A172 (cell line): ENCODE data around the gene FAM98C. TPM values are rescaled to one million over a fixed set of nuclear protein-coding genes. Genes with fewer than 3 reads are reported as not detected.
"Not testable (repeated sequence)": the region's sequence is repeated elsewhere in the genome, so short reads cannot be mapped to it uniquely, and the experiment has no call there.

Experiments used
- DNase-seq: peaks from one replicate; pipeline ENCODE4 v3.0.0-alpha.2; 2015; ENCODE audit warnings: low spot score
- total RNA-seq: library from RNA; depleted of rRNA; stranded (reverse); fragments of >200 nt; shearing (Covaris generic); gene quantifications from 2 replicates; pipeline ENCODE4 v1.2.3, GENCODE V29; 2014; rRNA removed

FAM98C gene
- total RNA-seq, result 10.6 and 16.6 TPM in 2 replicates

DNA sequence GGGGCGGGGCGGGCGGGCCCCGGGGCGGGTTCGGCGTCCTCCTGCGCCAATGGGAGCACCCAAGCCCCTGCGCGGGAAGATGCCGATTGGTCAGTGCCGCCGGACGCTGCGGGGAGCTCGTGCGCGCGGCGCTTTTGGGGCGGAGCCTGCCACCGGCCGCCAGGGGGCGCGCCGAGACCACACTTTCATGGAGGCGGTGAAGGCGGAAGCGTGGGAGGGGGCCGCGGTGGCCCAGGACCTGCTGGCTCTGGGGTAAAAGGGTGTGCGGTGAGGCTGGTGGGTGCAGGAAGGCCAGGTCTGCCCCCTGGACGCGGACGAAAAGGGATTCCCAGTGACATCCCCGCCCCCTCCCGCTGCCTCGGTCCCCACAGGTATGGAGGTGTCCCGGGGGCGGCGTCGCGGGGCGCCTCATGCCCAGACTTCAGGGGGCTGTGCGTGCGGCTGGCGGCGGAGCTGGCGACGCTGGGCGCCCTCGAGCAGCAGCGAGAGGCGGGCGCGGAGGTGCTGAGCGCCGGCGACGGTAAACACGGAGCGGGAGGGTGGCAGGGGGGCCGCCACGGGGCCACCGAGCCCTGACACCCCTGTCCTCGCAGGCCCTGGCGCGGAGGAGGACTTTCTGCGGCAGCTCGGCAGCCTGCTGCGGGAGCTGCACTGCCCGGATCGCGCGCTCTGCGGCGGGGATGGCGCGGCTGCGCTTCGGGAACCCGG is at the start of gene FAM98C:
Gene FAM98C (plus strand): TSS at position 127 of the 708 bp plus-strand sequence. CDS start 61 bp downstream, at position 188.
- DNase-seq, result peak; percentile 93

DNA sequence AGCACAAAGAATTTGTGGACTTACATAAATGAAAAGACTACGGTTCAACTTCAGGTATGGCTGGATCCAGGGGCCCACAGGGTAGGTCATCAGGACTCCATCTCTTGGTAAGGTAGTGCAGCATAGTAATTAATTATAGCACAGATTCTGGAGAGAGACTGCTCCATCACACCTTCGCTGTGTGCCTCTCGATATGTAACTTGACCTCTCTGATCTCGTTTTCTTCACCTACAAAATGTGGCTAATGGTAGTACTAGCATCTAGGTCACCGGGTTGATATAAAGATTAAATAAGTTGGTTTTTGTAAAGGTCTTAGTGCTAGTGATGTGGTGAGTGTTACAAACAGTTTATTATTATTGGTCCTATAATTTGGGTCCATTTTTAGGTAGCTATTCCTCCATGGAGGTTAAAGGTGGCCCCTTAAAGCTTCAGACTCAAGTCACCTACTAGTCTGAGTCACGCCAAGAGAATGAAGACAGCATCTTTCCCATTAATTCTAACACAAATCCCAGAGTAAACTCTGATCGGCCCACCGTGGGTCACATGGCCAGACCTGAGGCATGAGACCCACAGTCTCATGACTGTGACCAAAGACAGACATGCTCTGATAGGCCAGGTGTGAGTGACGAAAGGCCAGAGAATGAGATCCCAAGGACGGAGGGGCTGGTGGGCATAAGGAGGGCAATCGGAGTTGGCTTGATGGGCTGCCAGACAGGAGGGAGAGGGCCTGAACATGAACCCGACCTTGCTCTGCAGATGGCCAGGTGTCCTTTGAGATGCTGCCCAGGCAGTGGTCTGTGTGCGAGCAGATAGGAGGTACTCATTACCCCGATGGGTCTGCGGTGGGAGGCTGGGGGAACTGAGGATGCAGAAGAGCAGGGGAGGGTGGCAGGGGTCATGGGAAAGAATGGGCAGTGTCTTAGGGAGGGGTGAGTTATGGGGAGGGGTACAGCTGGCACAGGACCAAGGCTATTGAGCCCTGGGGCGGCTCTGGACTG is 46.9 kb upstream of the FAM98C start:
- no peak for DNase-seq

- DNase-seq, result no peak
Measured at GRCh38 chr19:38358071-38358470, 44.8 kb upstream of the FAM98C start.

- DNase-seq, result no peak
Measured at GRCh38 chr19:38359242-38360021, 43.5 kb upstream of the FAM98C start.

DNA sequence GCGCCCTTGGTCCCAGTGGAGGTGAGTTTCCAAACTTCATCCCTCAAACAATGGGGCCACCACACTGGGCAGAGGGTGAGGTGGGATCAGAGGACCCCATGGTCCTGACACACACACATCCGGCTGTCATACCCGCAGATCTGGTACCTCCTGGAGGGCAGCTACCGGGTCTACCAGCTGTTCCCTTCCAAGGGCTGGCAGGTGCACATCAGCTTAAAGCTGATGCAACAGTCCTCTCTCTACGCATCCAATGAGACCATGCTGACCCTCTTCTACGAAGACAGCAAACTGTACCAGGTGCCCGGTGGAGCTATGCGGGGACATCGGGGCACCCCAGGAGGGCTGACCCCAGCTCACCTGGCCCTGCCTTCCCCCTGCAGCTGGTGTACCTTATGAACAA is 42.5 kb upstream of the FAM98C start:
- DNase-seq, result no peak

- no peak for DNase-seq
Measured at GRCh38 chr19:38360839-38361631, 41.9 kb upstream of the FAM98C start.

DNA sequence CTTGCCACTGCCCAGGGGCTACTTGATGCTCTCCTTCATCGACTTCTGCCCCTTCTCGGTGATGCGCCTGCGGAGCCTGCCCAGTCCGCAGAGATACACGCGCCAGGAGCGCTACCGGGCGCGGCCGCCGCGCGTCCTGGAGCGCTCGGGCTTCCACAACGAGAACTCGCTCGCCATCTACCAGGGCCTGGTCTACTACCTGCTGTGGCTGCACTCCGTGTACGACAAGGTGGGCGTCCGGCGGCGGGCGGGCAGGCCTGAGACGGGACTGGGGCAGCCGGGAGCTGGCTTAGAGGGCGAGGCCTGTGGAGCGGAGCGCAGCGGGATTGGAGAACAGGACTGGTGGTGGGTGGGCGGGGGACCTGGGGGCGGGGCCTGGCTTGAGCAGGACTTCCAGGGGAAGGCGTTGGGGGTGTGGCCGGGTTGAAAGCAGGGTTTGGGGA is 41.2 kb upstream of the FAM98C start:
- DNase-seq, result peak; percentile 72

DNA sequence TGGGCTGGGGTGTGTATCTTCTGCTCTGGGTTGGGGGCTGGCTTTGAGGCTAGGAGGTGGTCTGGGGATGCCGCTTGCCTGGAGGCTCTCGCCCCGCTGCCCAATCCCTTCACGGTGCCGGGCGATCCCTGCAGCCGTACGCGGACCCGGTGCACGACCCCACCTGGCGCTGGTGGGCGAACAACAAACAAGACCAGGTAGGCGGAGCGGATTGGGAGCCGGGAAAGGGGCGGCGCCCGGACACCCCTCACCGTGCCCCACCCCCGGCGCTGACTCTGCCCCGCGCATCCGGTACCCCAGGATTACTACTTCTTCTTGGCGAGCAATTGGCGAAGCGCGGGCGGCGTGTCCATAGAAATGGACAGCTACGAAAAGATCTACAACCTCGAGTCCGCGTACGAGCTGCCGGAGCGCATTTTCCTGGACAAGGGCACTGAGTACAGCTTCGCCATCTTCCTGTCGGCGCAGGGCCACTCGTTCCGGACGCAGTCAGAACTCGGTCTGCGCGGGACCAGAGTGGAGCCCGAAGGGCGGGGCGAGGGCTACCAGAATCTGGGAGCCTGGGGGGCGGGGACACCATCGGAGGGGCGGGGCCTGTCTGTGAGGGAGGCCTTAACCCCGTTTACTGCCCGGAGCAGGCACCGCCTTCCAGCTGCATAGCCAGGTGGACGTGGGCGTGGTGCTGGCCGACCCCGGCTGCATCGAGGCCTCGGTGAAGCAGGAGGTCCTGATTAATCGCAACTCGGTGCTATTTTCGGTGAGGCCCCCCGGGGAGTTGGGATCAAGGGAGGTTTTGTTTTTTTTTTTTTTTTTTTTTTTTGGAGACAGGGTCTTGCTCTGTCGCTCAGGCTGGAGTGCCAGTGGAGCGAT is 40.6 kb upstream of the FAM98C start:
- peak; percentile 75 for DNase-seq

GRCh38 chr19:38362946-38363688 is 39.8 kb upstream of the FAM98C start:
- not testable (repeated sequence) for DNase-seq

DNA sequence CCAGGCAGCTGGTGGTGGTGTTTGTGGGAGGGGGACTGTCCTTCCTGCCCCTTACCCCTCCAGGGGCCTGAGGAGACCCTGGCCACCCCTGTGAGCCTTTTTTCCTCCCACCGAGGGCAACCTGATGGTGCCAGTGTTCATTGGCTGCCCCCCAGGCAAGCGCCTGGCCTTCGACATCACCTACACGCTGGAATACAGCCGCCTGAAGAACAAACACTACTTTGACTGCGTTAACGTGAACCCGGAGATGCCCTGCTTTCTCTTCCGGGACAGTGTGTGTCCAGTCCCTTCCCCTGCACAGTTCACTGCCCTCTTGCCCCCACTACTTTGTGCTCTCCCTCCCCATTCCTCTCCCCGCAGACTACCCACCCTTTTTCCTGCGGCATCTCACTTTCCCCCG is 35.9 kb upstream of the FAM98C start:
- no peak for DNase-seq

- no peak for DNase-seq
Measured at GRCh38 chr19:38369584-38369983, 33.3 kb upstream of the FAM98C start.

- no peak for DNase-seq
Measured at GRCh38 chr19:38370299-38370698, 32.6 kb upstream of the FAM98C start.

DNA sequence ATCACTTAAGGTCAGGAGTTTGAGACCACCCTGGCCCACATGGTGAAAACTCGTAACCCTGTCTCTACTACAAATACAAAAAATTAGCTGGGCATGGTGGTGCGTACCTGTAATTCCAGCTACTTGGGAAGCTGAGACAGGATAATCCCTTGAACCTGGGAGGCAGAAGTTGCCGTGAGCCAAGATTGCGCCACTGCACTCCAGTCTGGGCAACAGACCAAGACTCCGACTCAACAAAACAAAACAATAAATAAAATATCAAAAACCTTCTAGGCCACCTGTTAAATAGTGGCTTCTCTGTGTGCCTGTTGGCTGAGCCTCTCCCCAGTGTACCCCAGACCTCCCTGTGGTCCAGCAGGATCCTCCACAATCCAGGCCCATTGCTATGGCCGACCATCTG is 31.8 kb upstream of the FAM98C start:
- no peak for DNase-seq

GRCh38 chr19:38373907-38374331 is 29.0 kb upstream of the FAM98C start:
- DNase-seq, result no peak

- DNase-seq, result peak; percentile 99
Measured at GRCh38 chr19:38374332-38375097, 28.4 kb upstream of the FAM98C start, which contains the start of gene PSMD8. Gene PSMD8, plus strand, starts transcription at chr19:38374571. Its CDS starts 31 bp downstream, at chr19:38374602.

- DNase-seq, result peak; percentile 32
Measured at GRCh38 chr19:38375098-38375493, 27.8 kb upstream of the FAM98C start.

DNA sequence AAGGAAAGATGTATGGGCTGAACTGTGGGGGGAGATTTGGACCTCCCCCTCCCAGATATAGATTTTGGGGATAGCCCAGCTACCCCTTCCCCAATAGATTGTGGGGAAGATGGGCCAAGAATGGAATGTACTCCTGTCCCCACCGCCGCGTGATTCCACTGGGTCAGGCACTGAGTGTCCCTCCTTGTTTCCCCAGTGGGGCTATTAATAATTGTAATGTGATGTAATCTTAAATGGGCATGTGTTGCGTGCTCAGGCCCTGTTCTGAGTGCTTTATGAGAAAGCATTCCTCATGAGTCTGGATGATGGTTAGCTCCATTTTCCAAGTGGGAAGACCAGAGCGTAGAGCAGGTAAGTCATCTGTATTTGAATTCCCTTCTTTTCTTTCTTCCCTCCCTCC is 27.1 kb upstream of the FAM98C start:
- no peak for DNase-seq

GRCh38 chr19:38376576-38376975 is 26.3 kb upstream of the FAM98C start:
- no peak for DNase-seq
